Urinary bladder (tissue), 4 donors: ENCODE results near the gene F8. TPM values are rescaled to one million over a fixed set of nuclear protein-coding genes. Genes with fewer than 3 reads are reported as not detected.
"Not testable (repeated sequence)": the region's sequence is repeated elsewhere in the genome, so short reads cannot be mapped to it uniquely, and the experiment has no call there.

Experiments used
- DNase-seq: peaks from one replicate; pipeline ENCODE4 v3.0.0-alpha.2; 2015; ENCODE audit errors: extremely low spot score
- H3K27ac ChIP-seq: one replicate; pipeline ENCODE4 v1.5.1; 2013; ENCODE audit warnings: low read depth, mild to moderate bottlenecking, moderate library complexity
- H3K36me3 ChIP-seq: one replicate; pipeline ENCODE4 v1.6.1; 2013; ENCODE audit warnings: mild to moderate bottlenecking, moderate library complexity; ENCODE audit not compliant: insufficient read depth
- H3K4me1 ChIP-seq: one replicate; pipeline ENCODE4 v1.6.1; 2013; ENCODE audit warnings: mild to moderate bottlenecking, moderate library complexity; ENCODE audit not compliant: insufficient read depth
- H3K4me3 ChIP-seq: one replicate; pipeline ENCODE4 v1.5.1; 2013; ENCODE audit warnings: low read depth, low read length
- WGBS: extraction: QIAGEN DNeasy Blood & Tissue Kit; methylation state at CpG from one replicate; pipeline ENCODE4 v1.1.7; 2013; 5-methylcytosine and 5-hydroxymethylcytosine counted together
- polyA plus RNA-seq: library from polyadenylated mRNA; stranded (reverse); fragments of 200-250 nt; gene quantifications from one replicate; pipeline ENCODE4 v1.2.3, GENCODE V29; 2013
- total RNA-seq: library from RNA; depleted of rRNA; stranded (reverse); fragments of >200 nt; gene quantifications from one replicate; pipeline ENCODE4 v1.2.3, GENCODE V29; 2014
- donor health status: healthy with polysubstance abuse.
- donor health status: healthy.

F8 gene
- total and polyA plus RNA-seq, 2 donors = 10.1 to 14.7 TPM

- DNase-seq = no peak
- no peaks in the 10 kb centered on the region for H3K36me3 ChIP-seq
- no peak overlapping the region for H3K27ac ChIP-seq
- no peak overlapping the region for H3K4me3 ChIP-seq
- H3K4me1 ChIP-seq = no peaks in the 10 kb centered on the region
Measured at GRCh38 chrX:154855256-154855655, 167.3 kb downstream of the F8 start.

- H3K36me3 ChIP-seq = no peaks in the 10 kb centered on the region
- DNase-seq = no peak
- H3K27ac ChIP-seq = no peak overlapping the region
- no peaks in the 10 kb centered on the region for H3K4me1 ChIP-seq
- WGBS = 98% methylated on average over 1 of the region's 1 CpG
- no peak overlapping the region for H3K4me3 ChIP-seq
Measured at GRCh38 chrX:154850957-154851611, 171.4 kb downstream of the F8 start.

- WGBS = 79% methylated on average over 2 of the region's 2 CpGs
- no peak overlapping the region for H3K4me3 ChIP-seq
- no peaks in the 10 kb centered on the region for H3K4me1 ChIP-seq
- H3K27ac ChIP-seq = no peak overlapping the region
- no peaks in the 10 kb centered on the region for H3K36me3 ChIP-seq
- DNase-seq = no peak
Measured at GRCh38 chrX:154840856-154841255, 181.7 kb downstream of the F8 start.

- no peaks in the 10 kb centered on the region for H3K36me3 ChIP-seq
- 70% methylated on average over 1 of the region's 1 CpG for WGBS
- no peak for DNase-seq
Measured at GRCh38 chrX:154836163-154836562, 186.4 kb downstream of the F8 start.

GRCh38 chrX:154834562-154834961 is 188.0 kb downstream of the F8 start, which contains the start of gene SMIM9:
SMIM9 (minus strand) TSS chrX:154834662; CDS start chrX:154830856, 3,806 bp downstream.
- no peak for DNase-seq
- H3K36me3 ChIP-seq = no peaks in the 10 kb centered on the region
- no peak within 1 kb of the TSS for H3K27ac ChIP-seq
- no peaks in the 10 kb centered on the region for H3K4me1 ChIP-seq
- 81% methylated on average over 3 of the region's 3 CpGs for WGBS
- no peak within 1 kb of the TSS for H3K4me3 ChIP-seq

More at GRCh38 chrX:154836163-154836562, 186.4 kb downstream of the F8 start:
- H3K4me1 ChIP-seq = no peaks in the 10 kb centered on the region
- H3K4me3 ChIP-seq = no peak overlapping the region
- H3K27ac ChIP-seq = no peak overlapping the region

- no peak for DNase-seq
- Histone ChIP-seq H3K36me3 (no peaks in the 10 kb centered on the region), H3K4me3 (no peak overlapping the region), H3K27ac (no peak overlapping the region), H3K4me1 (no peaks in the 10 kb centered on the region)
- WGBS = 93% methylated on average over 3 of the region's 3 CpGs
Measured at GRCh38 chrX:154833746-154834274, 188.7 kb downstream of the F8 start.

GRCh38 chrX:154829926-154830442 is 192.5 kb downstream of the F8 start:
- Histone ChIP-seq H3K4me3 (no peak overlapping the region), H3K4me1 (no peaks in the 10 kb centered on the region), H3K36me3 (no peaks in the 10 kb centered on the region), H3K27ac (no peak overlapping the region)
- WGBS = 30% methylated on average over 1 of the region's 1 CpG
- no peak for DNase-seq

GRCh38 chrX:154829134-154829533 is 193.4 kb downstream of the F8 start:
- Histone ChIP-seq H3K27ac (no peak overlapping the region), H3K4me3 (no peak overlapping the region), H3K36me3 (no peaks in the 10 kb centered on the region), H3K4me1 (no peaks in the 10 kb centered on the region)
- no peak for DNase-seq

GRCh38 chrX:154828016-154828408 is 194.5 kb downstream of the F8 start:
- DNase-seq = no peak
- WGBS = 87% methylated on average over 2 of the region's 2 CpGs
- Histone ChIP-seq H3K36me3 (no peaks in the 10 kb centered on the region), H3K4me1 (no peaks in the 10 kb centered on the region), H3K4me3 (no peak overlapping the region), H3K27ac (no peak overlapping the region)

- DNase-seq = no peak
- Histone ChIP-seq H3K4me1 (no peaks in the 10 kb centered on the region), H3K36me3 (no peaks in the 10 kb centered on the region), H3K27ac (no peak overlapping the region), H3K4me3 (no peak overlapping the region)
- 66% methylated on average over 4 of the region's 4 CpGs for WGBS
Measured at GRCh38 chrX:154827194-154828015, 195.1 kb downstream of the F8 start.

GRCh38 chrX:154825586-154825985 is 196.9 kb downstream of the F8 start:
- not testable (repeated sequence) for H3K36me3 ChIP-seq, H3K4me1 ChIP-seq, DNase-seq, H3K4me3 ChIP-seq, H3K27ac ChIP-seq
- WGBS = no CpG with 5 or more reads among the region's 3 CpGs

GRCh38 chrX:154824638-154825037 is 197.9 kb downstream of the F8 start:
- 93% methylated on average over 1 of the region's 1 CpG for WGBS
- H3K27ac ChIP-seq = no peak overlapping the region
- no peak for DNase-seq
- H3K4me1 ChIP-seq = no peaks in the 10 kb centered on the region
- no peak overlapping the region for H3K4me3 ChIP-seq
- no peaks in the 10 kb centered on the region for H3K36me3 ChIP-seq

GRCh38 chrX:154822029-154822428 is 200.5 kb downstream of the F8 start:
- 65% methylated on average over 3 of the region's 3 CpGs for WGBS
- Histone ChIP-seq H3K36me3 (no peaks in the 10 kb centered on the region), H3K4me3 (no peak overlapping the region), H3K27ac (no peak overlapping the region), H3K4me1 (no peaks in the 10 kb centered on the region)
- DNase-seq = no peak

- H3K4me1 ChIP-seq = no peaks in the 10 kb centered on the region
- no peak overlapping the region for H3K27ac ChIP-seq
- H3K4me3 ChIP-seq = no peak overlapping the region
- DNase-seq = no peak
- H3K36me3 ChIP-seq = no peaks in the 10 kb centered on the region
Measured at GRCh38 chrX:154821523-154821922, 201.0 kb downstream of the F8 start.
